OCI-LY7 (cell line): ENCODE data around the gene HDHD5. TPM values are rescaled to one million over a fixed set of nuclear protein-coding genes. Genes with fewer than 3 reads are reported as not detected.

ENCODE experiments used
- BruUV-seq: library from RNA; stranded (reverse); fragments of 400-500 nt; replicated peaks from 2 replicates; lab custom pipeline; 2021; lab: Mats Ljungman, UMichigan
- CTCF ChIA-PET: fragments of 300-600 bp; sonication (Branson Sonifier 250); formaldehyde crosslinking; loops from one replicate; lab custom pipeline; 2022; ENCODE audit warnings: antibody characterized with exemption; ENCODE audit not compliant: unreplicated experiment; lab: Charles Lee
- POLR2A ChIA-PET: fragments of 300-600 bp; sonication (Branson Sonifier 250); formaldehyde crosslinking; loops from one replicate; lab custom pipeline; 2022; ENCODE audit warnings: antibody characterized with exemption; lab: Charles Lee
- DNase-seq: peaks from one replicate; pipeline ENCODE4 v3.0.0-alpha.2; 2015; ENCODE audit warnings: low spot score
- H2AFZ ChIP-seq: fragments of 200-600 bp; sonication (generic), shearing (Covaris generic); 2 replicates; pipeline ENCODE4 v1.6.1; 2014; ENCODE audit warnings: mild to moderate bottlenecking, antibody characterized with exemption, low read length, moderate library complexity
- H3K27ac ChIP-seq: fragments of 200-600 bp; sonication (generic); 2 replicates; pipeline ENCODE4 v1.5.1; 2014; ENCODE audit warnings: mixed run types, low read depth, mild to moderate bottlenecking, moderate library complexity, low read length, inconsistent platforms; ENCODE audit not compliant: poor library complexity, severe bottlenecking
- H3K36me3 ChIP-seq: fragments of 200-600 bp; sonication (generic); 2 replicates; pipeline ENCODE4 v1.6.1; 2014; ENCODE audit warnings: mild to moderate bottlenecking, antibody characterized with exemption, low read length, moderate library complexity, mixed read lengths; ENCODE audit not compliant: insufficient read depth
- H3K4me1 ChIP-seq: fragments of 200-600 bp; sonication (generic); 2 replicates; pipeline ENCODE4 v1.5.1; 2014; ENCODE audit warnings: mild to moderate bottlenecking, low read length; ENCODE audit not compliant: insufficient read depth, poor library complexity, severe bottlenecking
- H3K4me2 ChIP-seq: fragments of 200-600 bp; sonication (generic); 2 replicates; pipeline ENCODE4 v1.6.1; 2014; ENCODE audit warnings: mild to moderate bottlenecking, low read length
- H3K4me3 ChIP-seq: fragments of 200-600 bp; sonication (generic); 2 replicates; pipeline ENCODE4 v1.5.1; 2014; ENCODE audit warnings: mild to moderate bottlenecking, low read depth, low read length; ENCODE audit not compliant: poor library complexity, severe bottlenecking
- H3K79me2 ChIP-seq: fragments of 200-600 bp; sonication (generic); 2 replicates; pipeline ENCODE4 v1.6.1; 2016; ENCODE audit warnings: low read depth, mild to moderate bottlenecking, low read length, moderate library complexity, mixed read lengths; ENCODE audit not compliant: insufficient read depth
- H3K9me2 ChIP-seq: fragments of 200-600 bp; sonication (generic); 2 replicates; pipeline ENCODE4 v1.6.1; 2016; ENCODE audit warnings: mild to moderate bottlenecking, low read length, mixed read lengths; ENCODE audit not compliant: insufficient read depth
- H3K9me3 ChIP-seq: fragments of 200-600 bp; sonication (generic); 2 replicates; pipeline ENCODE4 v1.6.1; 2014; ENCODE audit warnings: mild to moderate bottlenecking, mixed run types, low read length, mixed read lengths
- H4K20me1 ChIP-seq: fragments of 200-600 bp; sonication (generic); 2 replicates; pipeline ENCODE4 v1.6.1; 2014; ENCODE audit warnings: mild to moderate bottlenecking, antibody characterized with exemption, low read length, moderate library complexity, mixed read lengths; ENCODE audit not compliant: insufficient read depth
- CTCF ChIP-seq: fragments of 200-600 bp; sonication (generic); conservative IDR thresholded peaks from 2 replicates; pipeline ENCODE4 v1.5.1; 2014; ENCODE audit warnings: mild to moderate bottlenecking, antibody characterized with exemption, low read length, moderate library complexity, mixed read lengths
- EZH2phosphoT487 ChIP-seq: fragments of 200-600 bp; sonication (generic); IDR thresholded peaks from 2 replicates; pipeline ENCODE4 v1.6.1; 2018; ENCODE audit warnings: low read depth, borderline replicate concordance, mild to moderate bottlenecking, mixed run types, antibody characterized with exemption, low read length, moderate library complexity, mixed read lengths
- intact Hi-C: fragments of 100-400 bp; cut with micrococcal nuclease; formaldehyde crosslinking; loops from one replicate; pipeline ENCODE4 v1.10.0; 2022; ENCODE audit not compliant: unreplicated experiment
- total RNA-seq, 2 experiments: library from RNA; depleted of rRNA in 1 of 2; stranded (reverse); fragments of >200 nt in 1 of 2; shearing (Covaris generic) in 1 of 2; gene quantifications; 2 replicates each; pipeline ENCODE4 v1.2.3, GENCODE V29; 2014 to 2022

Gene HDHD5
- total RNA-seq, 2 experiments from 2014 or later, result 77.4 to 84.6 TPM

GRCh38 chr22:17108256-17109112 lies 50.6 kb downstream of the HDHD5 start:
- Histone ChIP-seq H3K79me2 (no peaks in the 10 kb centered on the region), H3K4me1 (no peaks in the 10 kb centered on the region), H3K9me3 (no peaks in the 10 kb centered on the region), H3K9me2 (no peaks in the 10 kb centered on the region), H2AFZ (no peak overlapping the region), H3K4me3 (no peak overlapping the region), H3K36me3 (peaks cover 5% of the 10 kb centered on the region; the same call in 1 of the 2 replicates), H3K4me2 (no peak overlapping the region), H3K27ac (no peak overlapping the region), H4K20me1 (no peaks in the 10 kb centered on the region)
- TF ChIP-seq EZH2phosphoT487, result no peak
- no peak for TF ChIP-seq CTCF
- ChIA-PET POLR2A (no interaction called here), CTCF (no interaction called here)
- no TSS peak for BruUV-seq
- no peak for DNase-seq
- intact Hi-C loops, result no loop called here

- no peaks in the 10 kb centered on the region for H3K9me3 ChIP-seq
- H3K4me3 ChIP-seq, result no peak overlapping the region
- peaks cover 5% of the 10 kb centered on the region; the same call in 1 of the 2 replicates for H3K36me3 ChIP-seq
- BruUV-seq, result no TSS peak
- no peak overlapping the region for H3K27ac ChIP-seq
- no peaks in the 10 kb centered on the region for H3K4me1 ChIP-seq
- intact Hi-C loops, result no loop called here
- H2AFZ ChIP-seq, result no peak overlapping the region
- H4K20me1 ChIP-seq, result no peaks in the 10 kb centered on the region
- ChIA-PET CTCF (no interaction called here), POLR2A (no interaction called here)
- no peak for DNase-seq
- TF ChIP-seq CTCF (no peak), EZH2phosphoT487 (no peak)
- no peaks in the 10 kb centered on the region for H3K9me2 ChIP-seq
- H3K79me2 ChIP-seq, result no peaks in the 10 kb centered on the region
- H3K4me2 ChIP-seq, result no peak overlapping the region
These were observed 51.6 kb downstream of the HDHD5 start for GRCh38 chr22:17107547-17107810.

GRCh38 chr22:17106785-17107546 lies 52.1 kb downstream of the HDHD5 start:
- H3K9me3 ChIP-seq, result no peaks in the 10 kb centered on the region
- H3K9me2 ChIP-seq, result no peaks in the 10 kb centered on the region
- no peak overlapping the region for H3K27ac ChIP-seq
- no peak for DNase-seq
- no TSS peak for BruUV-seq
- H3K4me3 ChIP-seq, result no peak overlapping the region
- no peak overlapping the region for H3K4me2 ChIP-seq
- intact Hi-C loops, result no loop called here
- TF ChIP-seq EZH2phosphoT487, result no peak
- TF ChIP-seq CTCF, result no peak
- H3K36me3 ChIP-seq, result peaks cover 9% of the 10 kb centered on the region; the same call in 1 of the 2 replicates
- H4K20me1 ChIP-seq, result no peaks in the 10 kb centered on the region
- H2AFZ ChIP-seq, result no peak overlapping the region
- ChIA-PET CTCF (no interaction called here), POLR2A (interaction anchor here (1.3 kb wide), 1 partner anchor 18 kb away, joined by 5 read pairs; no protein-coding TSS in a partner anchor)
- no peaks in the 10 kb centered on the region for H3K79me2 ChIP-seq
- H3K4me1 ChIP-seq, result no peaks in the 10 kb centered on the region
